ENCODE results near the gene RHOC.

The RHOC gene

GRCh38 chr1:112707221-112708001 is 484 bp upstream of the RHOC start:
- Histone ChIP-seq H3K36me3 (ENCODE audit: control insufficient read depth, insufficient read depth, low read length) (peaks cover 5% of the 10 kb centered on the region), H3K4me3 (ENCODE audit: low read length) (no peak overlapping the region), H3K9me3 (ENCODE audit: control insufficient read depth, low read length) (no peaks in the 10 kb centered on the region), H3K4me1 (ENCODE audit: control insufficient read depth, insufficient read depth, low read length) (peaks cover 38% of the 10 kb centered on the region), H3K27me3 (ENCODE audit: control insufficient read depth, insufficient read depth, low read length) (no peaks in the 10 kb centered on the region), H3K9ac (ENCODE audit: low read length) (peak overlapping the region; percentile 88)

DNA sequence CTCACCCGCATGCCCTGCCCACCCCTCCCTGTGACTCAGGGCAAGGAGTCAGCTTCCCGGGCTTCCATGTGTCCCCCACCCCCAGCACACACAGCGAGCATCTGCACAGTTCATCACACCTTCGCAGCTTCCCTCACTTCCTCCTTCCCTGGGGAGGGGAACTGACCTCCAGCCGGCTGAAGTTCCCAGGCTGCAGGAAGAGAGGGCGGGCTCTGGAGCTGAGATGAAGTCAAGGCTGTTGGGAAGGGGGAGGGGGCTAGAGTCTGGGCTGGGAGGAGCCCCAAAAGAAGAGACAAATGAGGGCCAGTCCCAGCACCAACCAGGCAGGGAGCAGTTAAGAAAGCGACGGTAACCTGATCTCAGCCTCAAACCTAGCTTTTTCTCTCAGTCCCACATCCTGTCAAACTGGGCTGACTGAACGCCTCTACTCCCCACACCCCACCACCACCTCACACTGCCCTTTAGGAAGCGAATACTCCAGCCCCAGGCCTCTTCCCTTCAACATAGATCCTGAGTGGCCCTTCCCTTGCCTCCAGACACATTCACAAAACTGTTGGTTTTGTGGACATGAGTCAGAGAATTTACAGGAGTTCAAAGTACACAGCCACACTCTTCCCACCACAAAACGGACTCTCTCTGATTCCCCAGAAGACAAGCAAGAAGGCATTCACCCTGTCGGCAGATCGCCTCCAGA is 1.8 kb downstream of the RHOC start:
- Histone ChIP-seq H3K36me3 (ENCODE audit: control insufficient read depth, insufficient read depth, low read length) (peaks cover 10% of the 10 kb centered on the region), H3K4me3 (ENCODE audit: low read length) (peak overlapping the region; percentile 45), H3K4me1 (ENCODE audit: control insufficient read depth, insufficient read depth, low read length) (peaks cover 61% of the 10 kb centered on the region), H3K9me3 (ENCODE audit: control insufficient read depth, low read length) (no peaks in the 10 kb centered on the region), H3K27me3 (ENCODE audit: control insufficient read depth, insufficient read depth, low read length) (no peaks in the 10 kb centered on the region), H3K9ac (ENCODE audit: low read length) (peak overlapping the region; percentile 88)

- Histone ChIP-seq H3K27me3 (ENCODE audit: control insufficient read depth, insufficient read depth, low read length) (no peaks in the 10 kb centered on the region), H3K36me3 (ENCODE audit: control insufficient read depth, insufficient read depth, low read length) (peaks cover 10% of the 10 kb centered on the region), H3K9me3 (ENCODE audit: control insufficient read depth, low read length) (no peaks in the 10 kb centered on the region), H3K4me1 (ENCODE audit: control insufficient read depth, insufficient read depth, low read length) (peaks cover 68% of the 10 kb centered on the region), H3K9ac (ENCODE audit: low read length) (peak overlapping the region; percentile 88), H3K4me3 (ENCODE audit: low read length) (peak overlapping the region; percentile 39)
These were observed 2.5 kb downstream of the RHOC start for GRCh38 chr1:112704391-112704933.

DNA sequence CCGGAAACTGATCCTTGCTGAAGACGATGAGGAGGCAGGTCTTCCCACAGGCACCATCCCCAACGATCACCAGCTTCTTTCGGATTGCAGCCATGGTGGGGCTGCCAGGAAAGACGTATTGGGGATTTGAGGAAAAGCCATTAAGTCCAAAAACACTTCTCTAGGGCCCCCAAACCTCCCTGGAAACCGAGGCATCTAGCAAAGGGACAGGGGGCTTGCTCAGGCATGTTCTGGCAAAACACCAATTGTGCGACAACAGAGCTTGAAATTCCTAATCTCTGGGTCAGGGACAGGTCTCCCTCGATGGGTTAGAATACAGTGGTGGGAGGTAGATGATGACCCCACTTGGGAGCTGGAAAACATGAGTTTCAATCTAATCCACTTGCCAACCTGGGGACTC is 3.2 kb downstream of the RHOC start:
- peaks cover 75% of the 10 kb centered on the region for H3K4me1 ChIP-seq (ENCODE audit: control insufficient read depth, insufficient read depth, low read length)
- H3K4me3 ChIP-seq (ENCODE audit: low read length) = no peak overlapping the region
- H3K36me3 ChIP-seq (ENCODE audit: control insufficient read depth, insufficient read depth, low read length) = peaks cover 10% of the 10 kb centered on the region
- no peaks in the 10 kb centered on the region for H3K27me3 ChIP-seq (ENCODE audit: control insufficient read depth, insufficient read depth, low read length)
- no peaks in the 10 kb centered on the region for H3K9me3 ChIP-seq (ENCODE audit: control insufficient read depth, low read length)
- no peak overlapping the region for H3K9ac ChIP-seq (ENCODE audit: low read length)

DNA sequence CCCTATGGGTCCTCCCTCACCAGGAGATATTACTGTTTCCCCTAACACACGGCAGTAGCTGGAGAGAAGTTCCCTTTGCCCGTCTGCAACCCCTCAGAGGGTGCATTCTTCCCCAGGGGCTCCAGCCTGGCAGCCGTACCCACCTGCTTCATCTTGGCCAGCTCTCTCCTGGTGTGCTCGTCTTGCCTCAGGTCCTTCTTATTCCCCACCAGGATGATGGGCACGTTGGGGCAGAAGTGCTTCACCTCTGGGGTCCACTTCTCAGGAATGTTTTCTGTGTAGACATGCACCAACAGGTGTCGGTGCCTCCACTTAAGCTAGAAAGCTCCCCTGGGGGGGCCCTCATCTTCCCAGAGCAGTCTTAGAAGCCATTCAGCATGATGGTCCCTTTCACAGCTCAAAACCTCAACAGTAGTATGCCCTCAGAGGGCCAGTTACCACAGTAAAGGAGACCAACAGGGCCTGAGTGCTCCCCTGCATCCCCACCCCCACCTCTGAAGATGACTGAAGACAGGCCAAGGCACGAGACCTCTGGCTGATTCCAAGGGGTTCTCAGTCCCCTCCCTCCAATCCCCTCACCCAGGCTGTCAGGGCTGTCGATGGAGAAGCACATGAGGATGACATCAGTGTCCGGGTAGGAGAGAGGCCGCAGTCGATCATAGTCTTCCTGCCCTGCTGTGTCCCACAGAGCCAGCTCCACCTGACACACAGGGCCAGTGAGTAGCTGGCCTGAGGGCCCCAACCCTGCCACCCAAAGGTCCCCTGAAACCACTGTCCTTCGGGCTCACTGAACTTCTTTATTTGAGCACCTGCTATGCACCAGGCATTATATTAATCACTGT is 4.3 kb downstream of the RHOC start:
- Histone ChIP-seq H3K9ac (ENCODE audit: low read length) (peak overlapping the region; percentile 4), H3K4me3 (ENCODE audit: low read length) (no peak overlapping the region), H3K9me3 (ENCODE audit: control insufficient read depth, low read length) (no peaks in the 10 kb centered on the region), H3K27me3 (ENCODE audit: control insufficient read depth, insufficient read depth, low read length) (no peaks in the 10 kb centered on the region), H3K36me3 (ENCODE audit: control insufficient read depth, insufficient read depth, low read length) (peaks cover 10% of the 10 kb centered on the region), H3K4me1 (ENCODE audit: control insufficient read depth, insufficient read depth, low read length) (peaks cover 84% of the 10 kb centered on the region)

GRCh38 chr1:112702067-112702395 is 4.9 kb downstream of the RHOC start:
- Histone ChIP-seq H3K9me3 (ENCODE audit: control insufficient read depth, low read length) (no peaks in the 10 kb centered on the region), H3K4me1 (ENCODE audit: control insufficient read depth, insufficient read depth, low read length) (peaks cover 80% of the 10 kb centered on the region), H3K9ac (ENCODE audit: low read length) (peak overlapping the region; percentile 49), H3K4me3 (ENCODE audit: low read length) (no peak overlapping the region), H3K27me3 (ENCODE audit: control insufficient read depth, insufficient read depth, low read length) (no peaks in the 10 kb centered on the region), H3K36me3 (ENCODE audit: control insufficient read depth, insufficient read depth, low read length) (peaks cover 10% of the 10 kb centered on the region)

GRCh38 chr1:112701227-112702066 is 5.5 kb downstream of the RHOC start:
- H3K9ac ChIP-seq (ENCODE audit: low read length) = peak overlapping the region; percentile 49
- no peaks in the 10 kb centered on the region for H3K27me3 ChIP-seq (ENCODE audit: control insufficient read depth, insufficient read depth, low read length)
- peaks cover 10% of the 10 kb centered on the region for H3K36me3 ChIP-seq (ENCODE audit: control insufficient read depth, insufficient read depth, low read length)
- H3K4me1 ChIP-seq (ENCODE audit: control insufficient read depth, insufficient read depth, low read length) = peaks cover 80% of the 10 kb centered on the region
- no peak overlapping the region for H3K4me3 ChIP-seq (ENCODE audit: low read length)
- H3K9me3 ChIP-seq (ENCODE audit: control insufficient read depth, low read length) = no peaks in the 10 kb centered on the region

DNA sequence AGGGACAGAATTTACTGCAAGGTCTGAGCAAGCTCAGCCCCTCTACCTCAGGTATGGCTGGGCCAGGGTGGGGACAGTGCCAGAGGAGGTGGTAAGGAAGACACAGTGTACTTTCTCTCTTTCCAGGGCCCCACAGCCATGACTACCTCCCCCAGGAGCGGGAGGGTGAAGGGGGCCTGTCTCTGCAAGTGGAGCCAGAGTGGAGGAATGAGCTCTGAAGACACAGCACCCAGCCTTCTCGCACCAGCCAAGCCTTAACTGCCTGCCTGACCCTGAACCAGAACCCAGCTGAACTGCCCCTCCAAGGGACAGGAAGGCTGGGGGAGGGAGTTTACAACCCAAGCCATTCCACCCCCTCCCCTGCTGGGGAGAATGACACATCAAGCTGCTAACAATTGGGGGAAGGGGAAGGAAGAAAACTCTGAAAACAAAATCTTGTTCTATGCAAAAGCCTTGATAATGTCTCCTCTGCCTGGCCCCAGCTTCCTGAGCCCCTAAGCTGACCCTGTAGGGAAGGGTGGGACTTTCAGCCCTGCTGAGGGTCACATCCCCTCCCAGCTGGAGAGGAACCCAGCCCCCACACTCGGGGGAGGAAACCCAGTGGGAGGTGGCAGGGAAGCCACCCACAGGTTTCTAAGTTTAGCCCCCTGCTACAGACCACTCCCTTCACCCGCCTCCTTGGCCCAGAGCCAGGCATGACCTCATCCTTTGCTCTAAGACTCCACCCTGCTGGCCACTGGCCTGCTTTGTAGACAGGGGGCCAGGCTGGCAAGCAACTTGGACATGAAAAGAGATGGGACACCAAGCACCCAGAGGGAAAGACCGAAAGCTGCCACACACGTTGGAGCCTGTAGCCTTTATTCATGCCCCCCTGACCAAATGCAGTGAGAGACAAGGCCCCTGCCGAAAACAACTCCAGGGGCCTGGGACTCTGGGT is 6.4 kb downstream of the RHOC start:
- no peak overlapping the region for H3K4me3 ChIP-seq (ENCODE audit: low read length)
- peak overlapping the region; percentile 49 for H3K9ac ChIP-seq (ENCODE audit: low read length)
- no peaks in the 10 kb centered on the region for H3K9me3 ChIP-seq (ENCODE audit: control insufficient read depth, low read length)
- no peaks in the 10 kb centered on the region for H3K27me3 ChIP-seq (ENCODE audit: control insufficient read depth, insufficient read depth, low read length)
- peaks cover 10% of the 10 kb centered on the region for H3K36me3 ChIP-seq (ENCODE audit: control insufficient read depth, insufficient read depth, low read length)
- peaks cover 75% of the 10 kb centered on the region for H3K4me1 ChIP-seq (ENCODE audit: control insufficient read depth, insufficient read depth, low read length)

DNA sequence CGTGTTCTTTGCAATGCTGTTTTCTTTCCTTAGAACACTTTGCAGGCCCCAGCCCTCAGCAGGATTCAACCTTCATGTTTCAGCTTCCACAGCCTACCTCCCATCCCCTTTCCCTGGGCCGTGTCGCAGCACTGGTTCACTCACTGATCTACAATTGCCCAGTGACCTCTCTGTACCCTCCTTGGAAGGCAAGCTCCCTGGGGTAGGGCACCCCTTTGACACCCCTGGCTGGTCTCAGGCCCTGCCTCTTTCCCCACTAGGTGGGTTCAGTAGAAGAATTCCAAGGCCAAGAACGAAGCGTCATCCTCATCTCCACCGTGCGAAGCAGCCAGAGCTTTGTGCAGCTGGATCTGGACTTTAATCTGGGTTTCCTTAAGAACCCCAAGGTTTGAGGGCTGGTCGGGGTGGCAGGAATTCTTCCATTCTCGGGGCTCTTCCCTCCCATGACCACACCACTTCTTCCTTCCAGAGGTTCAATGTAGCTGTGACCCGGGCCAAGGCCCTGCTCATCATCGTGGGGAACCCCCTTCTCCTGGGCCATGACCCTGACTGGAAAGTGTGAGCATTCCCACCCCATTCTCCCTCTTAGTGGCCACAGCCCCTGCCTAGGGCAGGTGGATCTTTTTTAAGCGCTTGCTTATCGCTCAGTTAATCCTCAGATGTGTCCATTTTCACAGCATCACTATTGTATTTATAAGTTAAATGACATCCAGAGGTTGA is 7.3 kb downstream of the RHOC start:
- Histone ChIP-seq H3K9ac (ENCODE audit: low read length) (peak overlapping the region; percentile 49), H3K4me1 (ENCODE audit: control insufficient read depth, insufficient read depth, low read length) (peaks cover 67% of the 10 kb centered on the region), H3K4me3 (ENCODE audit: low read length) (no peak overlapping the region)

More for the DNA sequence above, 7.3 kb downstream of the RHOC start:
- Histone ChIP-seq H3K9me3 (ENCODE audit: control insufficient read depth, low read length) (no peaks in the 10 kb centered on the region), H3K36me3 (ENCODE audit: control insufficient read depth, insufficient read depth, low read length) (peaks cover 12% of the 10 kb centered on the region), H3K27me3 (ENCODE audit: control insufficient read depth, insufficient read depth, low read length) (no peaks in the 10 kb centered on the region)

All from mucosa of stomach (tissue), 1 donor.